ENCODE data around the gene P2RX4. TPM values are rescaled to one million over a fixed set of nuclear protein-coding genes. Genes with fewer than 3 reads are reported as not detected.

The P2RX4 gene
- total and polyA plus RNA-seq, 9 of the 15 experiments (the other 6 are each of a cell fraction or from before 2014, with no cell fraction given) = 6.6 to 21.5 (median 11.7) TPM

- no peak overlapping the region for H3K9ac ChIP-seq (ENCODE audit: insufficient read depth in 1 of 2, low read depth in 2 of 2, low read length in 2 of 2)
- no peak overlapping the region for H3K4me2 ChIP-seq (ENCODE audit: insufficient read depth, low read length)
- DNase-seq (ENCODE audit: extremely low read depth in 1 of 4, low spot score in 3 of 4) (no peak), ATAC-seq (no peak), FAIRE-seq (no peak)
- no peaks in the 10 kb centered on the region for H4K20me1 ChIP-seq (replicated peaks; ENCODE audit: control insufficient read depth, insufficient read depth, low read length)
- no peaks in the 10 kb centered on the region for H3K27me3 ChIP-seq (ENCODE audit: control insufficient read depth in 2 of 2, insufficient read depth in 2 of 2, low read length in 2 of 2)
- no peaks in the 10 kb centered on the region for H3K36me3 ChIP-seq (ENCODE audit: control insufficient read depth, insufficient read depth, low read length)
- BruUV-seq (replicated peaks) = no TSS peak
- CTCF ChIA-PET (ENCODE audit: low intra/inter-chr PET ratio) = no interaction called here
- H3K4me1 ChIP-seq (replicated peaks in 1 of 2; ENCODE audit: control insufficient read depth in 2 of 2, insufficient read depth in 2 of 2, low read length in 2 of 2) = peaks cover 18 to 23% of the 10 kb centered on the region in 2 experiments
- POLR2A ChIA-PET = no interaction called here
- H3K79me2 ChIP-seq (ENCODE audit: control insufficient read depth, insufficient read depth, low read length) = peaks cover 4% of the 10 kb centered on the region; the same call in 2 of the 3 replicates
- no peak overlapping the region for H3K4me3 ChIP-seq
- no peaks in the 10 kb centered on the region for H3K9me3 ChIP-seq (replicated peaks; ENCODE audit: control insufficient read depth, insufficient read depth, low read depth, low read length)
- in situ Hi-C loops (cut with MboI) = loop anchor here (5.0 kb wide), 1 partner anchor 88 kb away; no protein-coding TSS in a partner anchor
- TF ChIP-seq PHTF2 (CRISPR knock-in tag; IDR thresholded peaks at IDR 0.05) (no peak), SPI1 (IDR thresholded peaks at IDR 0.05; ENCODE audit: borderline replicate concordance, low read depth, low read length) (peak; percentile 19; the same call in 1 of the 2 replicates), ZKSCAN3 (CRISPR knock-in tag; IDR thresholded peaks at IDR 0.05) (no peak), ZNF318 (IDR thresholded peaks at IDR 0.05; ENCODE audit: borderline replicate concordance in 1 of 2, low read depth in 1 of 2) (no peak), PKNOX1 (IDR thresholded peaks at IDR 0.05) (no peak), SMARCE1 (IDR thresholded peaks at IDR 0.05) (no peak), AFF1 (IDR thresholded peaks at IDR 0.05; ENCODE audit: low read depth in 1 of 2, partially characterized antibody in 2 of 2) (peak in 1 of 2 experiments; percentile 59)
- no peak overlapping the region for H3K27ac ChIP-seq (ENCODE audit: extremely low read depth, low read depth, low read length)
- intact Hi-C loops (cut with micrococcal nuclease) = loop anchor here (5.0 kb wide), 1 partner anchor 93 kb away; no protein-coding TSS in a partner anchor
- no peak overlapping the region for H2AFZ ChIP-seq (ENCODE audit: low read depth, low read length)
- H3K9me1 ChIP-seq (ENCODE audit: control insufficient read depth, insufficient read depth, low read length) = no peaks in the 10 kb centered on the region
- 82% methylated on average over 7 of the region's 7 CpGs for WGBS (ENCODE audit: insufficient coverage, low coverage, missing lambda C conversion rate)
Observed at GRCh38 chr12:121205491-121205890, 4.4 kb upstream of the P2RX4 start.
